SU-DHL-6 (cell line): ENCODE data around the gene PARVA.

ENCODE experiments used
- EZH2phosphoT487 ChIP-seq: fragments of 200-600 bp; sonication (generic), shearing (Covaris generic); conservative IDR thresholded peaks from 2 replicates; pipeline ENCODE4 v1.6.1; 2018; ENCODE audit warnings: mild to moderate bottlenecking, antibody characterized with exemption, low read length, moderate library complexity, mixed read lengths
- TF ChIP-seq, protein P1 (sequence below): fragments of 200-600 bp; sonication (generic); IDR thresholded peaks from one replicate; pipeline ENCODE4 v1.5.1; 2017; ENCODE audit warnings: antibody characterized with exemption, mild to moderate bottlenecking, low read length, moderate library complexity; ENCODE audit not compliant: insufficient read depth, poor library complexity, severe bottlenecking

GRCh38 chr11:12581923-12582322, 204.6 kb downstream of the PARVA start:
- TF ChIP-seq, protein P1, sequence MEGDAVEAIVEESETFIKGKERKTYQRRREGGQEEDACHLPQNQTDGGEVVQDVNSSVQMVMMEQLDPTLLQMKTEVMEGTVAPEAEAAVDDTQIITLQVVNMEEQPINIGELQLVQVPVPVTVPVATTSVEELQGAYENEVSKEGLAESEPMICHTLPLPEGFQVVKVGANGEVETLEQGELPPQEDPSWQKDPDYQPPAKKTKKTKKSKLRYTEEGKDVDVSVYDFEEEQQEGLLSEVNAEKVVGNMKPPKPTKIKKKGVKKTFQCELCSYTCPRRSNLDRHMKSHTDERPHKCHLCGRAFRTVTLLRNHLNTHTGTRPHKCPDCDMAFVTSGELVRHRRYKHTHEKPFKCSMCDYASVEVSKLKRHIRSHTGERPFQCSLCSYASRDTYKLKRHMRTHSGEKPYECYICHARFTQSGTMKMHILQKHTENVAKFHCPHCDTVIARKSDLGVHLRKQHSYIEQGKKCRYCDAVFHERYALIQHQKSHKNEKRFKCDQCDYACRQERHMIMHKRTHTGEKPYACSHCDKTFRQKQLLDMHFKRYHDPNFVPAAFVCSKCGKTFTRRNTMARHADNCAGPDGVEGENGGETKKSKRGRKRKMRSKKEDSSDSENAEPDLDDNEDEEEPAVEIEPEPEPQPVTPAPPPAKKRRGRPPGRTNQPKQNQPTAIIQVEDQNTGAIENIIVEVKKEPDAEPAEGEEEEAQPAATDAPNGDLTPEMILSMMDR = no peak
- TF ChIP-seq EZH2phosphoT487 = no peak
